ENCODE data around the gene CCL5. TPM values are rescaled to one million over a fixed set of nuclear protein-coding genes. Genes with fewer than 3 reads are reported as not detected.

CCL5 gene
- total and polyA plus RNA-seq, 7 donors = 1.8 to 15.5 (median 2.9) TPM; not detected in 1

- H3K4me3 ChIP-seq = no peak overlapping the region
- WGBS, 2 donors = 27 to 43% methylated on average over 3 of the region's 3 CpGs
- H3K27me3 ChIP-seq = no peaks in the 10 kb centered on the region
- intact Hi-C loops (cut with DNase I) = no loop called here
- DNase-seq = no peak
- no peak overlapping the region for H3K27ac ChIP-seq
- TF ChIP-seq POLR2A (IDR thresholded peaks at IDR 0.05) (no peak), POLR2AphosphoS5 (IDR thresholded peaks at IDR 0.05) (no peak), EP300 (IDR thresholded peaks at IDR 0.05) (no peak)
- TF ChIP-seq, protein P1, sequence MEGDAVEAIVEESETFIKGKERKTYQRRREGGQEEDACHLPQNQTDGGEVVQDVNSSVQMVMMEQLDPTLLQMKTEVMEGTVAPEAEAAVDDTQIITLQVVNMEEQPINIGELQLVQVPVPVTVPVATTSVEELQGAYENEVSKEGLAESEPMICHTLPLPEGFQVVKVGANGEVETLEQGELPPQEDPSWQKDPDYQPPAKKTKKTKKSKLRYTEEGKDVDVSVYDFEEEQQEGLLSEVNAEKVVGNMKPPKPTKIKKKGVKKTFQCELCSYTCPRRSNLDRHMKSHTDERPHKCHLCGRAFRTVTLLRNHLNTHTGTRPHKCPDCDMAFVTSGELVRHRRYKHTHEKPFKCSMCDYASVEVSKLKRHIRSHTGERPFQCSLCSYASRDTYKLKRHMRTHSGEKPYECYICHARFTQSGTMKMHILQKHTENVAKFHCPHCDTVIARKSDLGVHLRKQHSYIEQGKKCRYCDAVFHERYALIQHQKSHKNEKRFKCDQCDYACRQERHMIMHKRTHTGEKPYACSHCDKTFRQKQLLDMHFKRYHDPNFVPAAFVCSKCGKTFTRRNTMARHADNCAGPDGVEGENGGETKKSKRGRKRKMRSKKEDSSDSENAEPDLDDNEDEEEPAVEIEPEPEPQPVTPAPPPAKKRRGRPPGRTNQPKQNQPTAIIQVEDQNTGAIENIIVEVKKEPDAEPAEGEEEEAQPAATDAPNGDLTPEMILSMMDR (IDR thresholded peaks at IDR 0.05) = no peak
- H3K4me1 ChIP-seq = no peaks in the 10 kb centered on the region
- no peaks in the 10 kb centered on the region for H3K9me3 ChIP-seq
- H3K36me3 ChIP-seq = no peaks in the 10 kb centered on the region
Measured at GRCh38 chr17:35918665-35919064, 38.5 kb upstream of the CCL5 start.

DNA sequence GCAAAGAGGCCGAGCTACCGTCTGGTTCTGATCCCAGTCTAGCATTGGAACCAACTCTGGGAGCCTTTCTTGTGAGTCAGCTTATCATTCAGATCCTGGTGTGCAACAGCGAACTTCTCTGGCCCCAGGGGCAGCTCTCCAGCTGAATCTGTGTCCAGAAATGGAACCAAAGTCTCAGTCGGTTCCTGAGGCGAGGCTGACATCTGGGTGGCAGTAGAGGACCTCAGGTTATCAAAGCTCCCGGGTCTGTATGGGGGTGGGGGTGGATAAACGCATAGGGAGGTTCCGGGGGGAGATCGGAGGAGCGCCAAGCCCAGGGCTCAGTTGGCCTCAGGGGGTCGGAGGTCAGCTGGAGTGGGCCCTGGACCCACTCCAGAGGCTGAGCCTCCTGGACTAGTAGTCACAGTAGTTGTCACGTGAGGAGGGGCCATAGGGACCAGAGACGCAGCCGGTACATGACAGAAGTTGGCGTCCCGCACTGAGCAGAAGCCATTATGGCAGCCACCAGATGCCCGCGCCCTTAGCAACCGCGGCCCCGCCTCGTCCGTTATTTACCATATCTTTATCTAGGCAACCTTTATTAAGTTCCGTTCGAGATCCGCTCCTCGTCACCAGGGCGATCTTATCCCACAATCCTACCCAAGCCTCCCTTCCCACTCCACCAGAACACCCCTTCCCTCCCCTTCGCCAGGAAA, 37.5 kb upstream of the CCL5 start:
- DNase-seq = no peak
- H3K4me3 ChIP-seq = no peak overlapping the region
- H3K27ac ChIP-seq = no peak overlapping the region
- H3K27me3 ChIP-seq = no peaks in the 10 kb centered on the region
- 97% methylated on average over 29 of the region's 29 CpGs for WGBS, 2 donors
- TF ChIP-seq POLR2AphosphoS5 (IDR thresholded peaks at IDR 0.05) (no peak), EP300 (IDR thresholded peaks at IDR 0.05) (no peak), POLR2A (IDR thresholded peaks at IDR 0.05) (no peak)
- TF ChIP-seq, protein P1 (IDR thresholded peaks at IDR 0.05) = no peak
- no peaks in the 10 kb centered on the region for H3K4me1 ChIP-seq
- no peaks in the 10 kb centered on the region for H3K9me3 ChIP-seq
- H3K36me3 ChIP-seq = no peaks in the 10 kb centered on the region
- intact Hi-C loops (cut with DNase I) = no loop called here

DNA sequence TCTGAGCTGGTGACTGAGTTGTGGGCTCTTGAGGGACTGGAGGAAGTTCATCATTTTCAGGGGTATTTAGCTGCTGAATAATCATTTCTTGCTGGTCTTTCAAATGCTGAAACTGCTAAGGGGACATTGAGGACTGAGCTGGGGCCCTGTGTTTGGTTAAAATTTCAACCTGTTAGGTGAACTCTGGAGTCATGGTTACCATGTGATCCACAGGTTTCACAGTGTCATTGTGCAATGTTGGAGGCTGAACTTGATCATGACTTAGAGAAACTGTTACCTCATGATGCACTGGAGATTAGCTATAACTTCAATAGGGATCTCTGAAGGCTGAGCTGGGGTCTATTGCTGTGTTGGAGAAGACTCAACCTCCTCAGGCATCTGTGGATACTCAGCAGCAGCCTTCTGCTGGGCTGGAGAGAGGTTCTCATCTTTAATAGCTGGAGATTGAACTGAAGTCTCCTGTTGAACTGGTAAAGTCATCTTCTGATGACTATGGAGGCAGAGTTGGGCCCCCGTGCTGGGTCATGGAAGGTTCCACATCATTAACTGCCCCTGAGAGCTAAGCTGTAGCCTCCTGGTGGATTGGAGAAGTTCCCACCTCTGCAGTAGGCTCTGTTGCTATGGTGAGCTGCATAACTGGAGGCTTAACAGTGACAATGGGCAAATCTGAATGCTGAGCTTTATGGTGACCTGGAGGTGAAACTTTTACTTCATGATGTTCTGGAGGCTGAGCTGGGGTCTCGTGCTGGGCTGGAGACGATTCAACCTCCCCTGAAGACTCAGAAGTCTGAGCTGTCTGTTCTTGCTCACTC, 35.2 kb upstream of the CCL5 start:
- Histone ChIP-seq H3K27me3 (no peaks in the 10 kb centered on the region), H3K36me3 (no peaks in the 10 kb centered on the region), H3K9me3 (no peaks in the 10 kb centered on the region), H3K4me3 (no peak overlapping the region), H3K27ac (no peak overlapping the region), H3K4me1 (no peaks in the 10 kb centered on the region)
- DNase-seq = no peak
- TF ChIP-seq, protein P1 (IDR thresholded peaks at IDR 0.05) = no peak
- TF ChIP-seq EP300 (IDR thresholded peaks at IDR 0.05) (no peak), POLR2A (IDR thresholded peaks at IDR 0.05) (no peak), POLR2AphosphoS5 (IDR thresholded peaks at IDR 0.05) (no peak)
- 84% methylated on average over 3 of the region's 3 CpGs for WGBS, 2 donors
- intact Hi-C loops (cut with DNase I) = no loop called here

DNA sequence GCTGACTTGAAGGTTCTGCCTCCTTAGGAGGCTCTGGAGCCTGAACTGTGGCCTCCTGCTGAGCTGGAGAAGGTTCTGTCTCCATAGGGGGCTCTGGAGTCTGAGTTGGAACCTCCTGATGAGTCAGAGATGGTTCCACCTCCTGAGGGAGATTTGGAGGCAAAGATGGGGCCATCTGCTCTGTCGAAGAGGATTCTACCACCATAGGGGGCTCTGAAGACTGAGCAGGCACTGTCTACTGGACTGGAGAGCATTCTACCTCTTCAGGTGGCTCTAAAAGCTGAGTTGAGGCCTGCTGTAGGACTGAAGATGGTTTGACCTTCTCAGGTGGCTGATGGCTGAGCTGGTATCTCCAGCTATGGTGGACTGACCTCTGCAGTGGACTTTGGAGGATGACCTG, 34.2 kb upstream of the CCL5 start:
- DNase-seq = no peak
- Histone ChIP-seq H3K27me3 (no peaks in the 10 kb centered on the region), H3K36me3 (no peaks in the 10 kb centered on the region), H3K4me3 (no peak overlapping the region), H3K9me3 (no peaks in the 10 kb centered on the region), H3K4me1 (no peaks in the 10 kb centered on the region), H3K27ac (no peak overlapping the region)
- 94 to 97% methylated on average over 1 of the region's 1 CpG for WGBS, 2 donors
- intact Hi-C loops (cut with DNase I) = no loop called here
- TF ChIP-seq EP300 (IDR thresholded peaks at IDR 0.05) = no peak
- TF ChIP-seq POLR2AphosphoS5 (IDR thresholded peaks at IDR 0.05) = no peak
- TF ChIP-seq POLR2A (IDR thresholded peaks at IDR 0.05) = no peak
- TF ChIP-seq, protein P1 (IDR thresholded peaks at IDR 0.05) = no peak

Measured in sigmoid colon (tissue), 7 donors.